GM12878 (cell line): Measurements from ENCODE around the gene CHFR. TPM values are rescaled to one million over a fixed set of nuclear protein-coding genes. Genes with fewer than 3 reads are reported as not detected.

Experiments used
- ATAC-seq: fragments of 200-7000 bp; cut with Tn5 transposase; 3 replicates; pipeline ENCODE4 v1.9.1; 2020; ENCODE audit warnings: mild to moderate bottlenecking, moderate library complexity
- BruUV-seq: library from RNA; stranded (reverse); fragments of 400-500 nt; replicated peaks from 2 replicates; lab custom pipeline; 2021; lab: Mats Ljungman, UMichigan
- CTCF ChIA-PET: fragments of 300-600 bp; sonication (Branson Sonifier 250); formaldehyde crosslinking; extraction: SDS; loops from one replicate; lab custom pipeline; 2021; ENCODE audit warnings: inconsistent platforms; lab: Yijun Ruan, JAX
- POLR2A ChIA-PET: fragments of 350-600 bp; formaldehyde crosslinking; extraction: SDS; loops from one replicate; lab custom pipeline; 2021; ENCODE audit warnings: inconsistent platforms; lab: Charles Lee
- RAD21 ChIA-PET: fragments of 300-600 bp; sonication (Branson Sonifier 250); formaldehyde crosslinking; loops from one replicate; lab custom pipeline; 2023; ENCODE audit warnings: antibody characterized with exemption; ENCODE audit not compliant: unreplicated experiment; lab: Charles Lee
- SMC1A ChIA-PET: fragments of 300-600 bp; sonication (Branson Sonifier 250); formaldehyde crosslinking; loops from one replicate; lab custom pipeline; 2023; ENCODE audit not compliant: unreplicated experiment, uncharacterized antibody; lab: Charles Lee
- DNase-seq: peaks from one replicate; pipeline ENCODE4 v3.0.0-alpha.2; 2011; ENCODE audit warnings: low read depth, low spot score
- FAIRE-seq: peaks from 3 replicates; lab custom pipeline; 2011; peaks lifted over from hg19 to GRCh38; lab: Jason Lieb, UNC
- H2AFZ ChIP-seq: 2 replicates; pipeline ENCODE4 v1.6.0; 2011; ENCODE audit warnings: low read depth, low read length, control low read depth; ENCODE audit not compliant: control insufficient read depth
- H3K27ac ChIP-seq: 2 replicates; pipeline ENCODE4 v1.5.1; 2011; ENCODE audit warnings: control low read depth; ENCODE audit not compliant: control insufficient read depth, insufficient read depth
- H3K27me3 ChIP-seq, 2 experiments: replicated peaks in 1 of 2; 2 replicates each; pipeline versions ENCODE4 v1.6.0 to v1.6.1; 2011; ENCODE audit warnings: low read length in 1 of 2; ENCODE audit not compliant: control insufficient read depth in 2 of 2, insufficient read depth in 2 of 2
- H3K36me3 ChIP-seq, 2 experiments: 2 replicates each; pipeline ENCODE4 v1.5.1; 2011; ENCODE audit warnings: low read length in 1 of 2; ENCODE audit not compliant: control insufficient read depth in 2 of 2, insufficient read depth in 2 of 2
- H3K4me1 ChIP-seq: 2 replicates; pipeline ENCODE4 v1.6.1; 2011; ENCODE audit warnings: mild to moderate bottlenecking, low read length, moderate library complexity, mixed read lengths; ENCODE audit not compliant: control insufficient read depth, insufficient read depth
- H3K4me2 ChIP-seq: 2 replicates; pipeline ENCODE4 v1.6.0; 2011; ENCODE audit warnings: control low read depth; ENCODE audit not compliant: control insufficient read depth, insufficient read depth
- H3K4me3 ChIP-seq: fragments of 200-600 bp; sonication (generic); 2 replicates; pipeline ENCODE4 v1.5.1; 2016
- H3K79me2 ChIP-seq: 2 replicates; pipeline ENCODE4 v1.6.0; 2011; ENCODE audit warnings: low read length; ENCODE audit not compliant: control insufficient read depth, insufficient read depth
- H3K9ac ChIP-seq: 2 replicates; pipeline ENCODE4 v1.8.0; 2011; ENCODE audit warnings: low read length, control low read depth, mixed read lengths; ENCODE audit not compliant: control insufficient read depth, insufficient read depth
- H3K9me3 ChIP-seq: replicated peaks from 3 replicates; pipeline ENCODE4 v1.5.1; 2011; ENCODE audit warnings: mild to moderate bottlenecking, low read length; ENCODE audit not compliant: control insufficient read depth, insufficient read depth
- H4K20me1 ChIP-seq: 2 replicates; pipeline ENCODE4 v1.6.0; 2011; ENCODE audit not compliant: control insufficient read depth, insufficient read depth
- CBX5 ChIP-seq: sonication (generic); IDR thresholded peaks from 2 replicates; pipeline ENCODE4 v1.6.1; 2016; ENCODE audit warnings: low read depth, moderate library complexity, mild to moderate bottlenecking, inconsistent platforms
- CHD4 ChIP-seq: fragments of 200-600 bp; sonication (generic); IDR thresholded peaks from 2 replicates; pipeline ENCODE4 v1.6.1; 2016; ENCODE audit warnings: mild to moderate bottlenecking
- CUX1 ChIP-seq: IDR thresholded peaks from 2 replicates; pipeline ENCODE4 v1.6.1; 2012; ENCODE audit warnings: improper control_type of control experiment, low read depth, low read length; ENCODE audit not compliant: insufficient replicate concordance
- DPF2 ChIP-seq: fragments of 450-650 bp; IDR thresholded peaks from 2 replicates; pipeline ENCODE4 v1.6.1; 2017; ENCODE audit warnings: mild to moderate bottlenecking
- HDAC6 ChIP-seq: fragments of 200-600 bp; sonication (generic); IDR thresholded peaks from one replicate; pipeline ENCODE4 v1.8.0; 2017; ENCODE audit warnings: antibody characterized with exemption; ENCODE audit not compliant: unreplicated experiment
- IKZF1 ChIP-seq: fragments of 450-650 bp; conservative IDR thresholded peaks from 2 replicates; pipeline ENCODE4 v1.6.1; 2017; ENCODE audit warnings: antibody characterized with exemption, mild to moderate bottlenecking
- IRF4 ChIP-seq: IDR thresholded peaks from 2 replicates; pipeline ENCODE4 v1.6.1; 2011; ENCODE audit warnings: low read depth, low read length
- KAT2A ChIP-seq: conservative IDR thresholded peaks from 2 replicates; pipeline ENCODE4 v1.6.1; 2011; ENCODE audit warnings: low read depth, low read length; ENCODE audit not compliant: control insufficient read depth
- RAD51 ChIP-seq: fragments of 450-650 bp; IDR thresholded peaks from 2 replicates; pipeline ENCODE4 v1.6.1; 2016; ENCODE audit warnings: moderate library complexity, mild to moderate bottlenecking, inconsistent platforms
- SIX5 ChIP-seq: IDR thresholded peaks from 2 replicates; pipeline ENCODE4 v1.6.1; 2011; ENCODE audit warnings: mild to moderate bottlenecking, low read depth, low read length, moderate library complexity; ENCODE audit not compliant: severe bottlenecking
- SMAD1 ChIP-seq: fragments of 450-650 bp; IDR thresholded peaks from 2 replicates; pipeline ENCODE4 v1.6.1; 2018; ENCODE audit warnings: mild to moderate bottlenecking, low read depth; ENCODE audit not compliant: partially characterized antibody
- SP1 ChIP-seq: IDR thresholded peaks from one replicate; pipeline ENCODE4 v1.6.1; 2011; ENCODE audit warnings: low read depth, low read length
- SREBF2 ChIP-seq: IDR thresholded peaks from 2 replicates; pipeline ENCODE4 v1.6.1; 2012; ENCODE audit warnings: mild to moderate bottlenecking, low read length
- TCF3 ChIP-seq: IDR thresholded peaks from 2 replicates; pipeline ENCODE4 v1.6.1; 2012; ENCODE audit warnings: low read depth, mild to moderate bottlenecking, low read length, borderline replicate concordance; ENCODE audit not compliant: insufficient read depth
- ZBTB33 ChIP-seq: fragments of 450-650 bp; IDR thresholded peaks from 2 replicates; pipeline ENCODE4 v1.6.1; 2017; ENCODE audit warnings: mild to moderate bottlenecking
- ZNF207 ChIP-seq: fragments of 450-650 bp; IDR thresholded peaks from 2 replicates; pipeline ENCODE4 v1.6.1; 2014; ENCODE audit warnings: antibody characterized with exemption, mild to moderate bottlenecking, borderline replicate concordance
- ZNF622 ChIP-seq: fragments of 450-650 bp; IDR thresholded peaks from 2 replicates; pipeline ENCODE4 v1.6.1; 2017; ENCODE audit warnings: mild to moderate bottlenecking, inconsistent platforms
- ZZZ3 ChIP-seq: IDR thresholded peaks from 2 replicates; pipeline ENCODE4 v1.6.1; 2011; ENCODE audit warnings: low read depth; ENCODE audit not compliant: control insufficient read depth, insufficient read length
- WGBS: methylation state at CpG from one replicate; pipeline ENCODE4 v1.1.6; 2016; ENCODE audit warnings: low lambda C conversion rate; ENCODE audit not compliant: insufficient replicate concordance, insufficient coverage; ENCODE audit errors: missing lambda C conversion rate; 5-methylcytosine and 5-hydroxymethylcytosine counted together
- in situ Hi-C: fragments of 300-500 bp; cut with MboI; formaldehyde crosslinking; loops from 9 replicates; pipeline ENCODE4 v1.14.3; 2018; ENCODE audit warnings: mixed read lengths
- intact Hi-C: fragments of 100-400 bp; cut with micrococcal nuclease; formaldehyde crosslinking; loops from one replicate; pipeline ENCODE4 v1.14.2; 2022; ENCODE audit not compliant: unreplicated experiment
- polyA plus RNA-seq, 11 experiments: library from polyadenylated mRNA; depleted of rRNA in 4 of 11; unstranded in 6 of 11; stranded (reverse) in 5 of 11; fragments of >200 nt; fragmentation: Nextera tagmentation in 4 of 11; fragmentation: Illumina TruSeq in 1 of 11; extraction: Ambion mirVana in 4 of 11; extraction: Trizol in 1 of 11; gene quantifications; 1 replicate in 1 of 11; 2 replicates in 10 of 11; pipeline versions ENCODE4 v1.2.1 to v1.2.3, GENCODE V29; 2011 to 2016; ENCODE audit warnings: inconsistent platforms in 2 of 11, missing spikeins in 2 of 11, low read depth in 1 of 11
- total RNA-seq, 4 experiments: library from RNA; depleted of rRNA in 3 of 4; stranded (reverse); fragments of >200 nt in 3 of 4; fragmentation: Illumina TruSeq in 1 of 4; extraction: Trizol in 1 of 4; gene quantifications; 2 replicates each; pipeline versions ENCODE4 v1.2.1 to v1.2.3, GENCODE V29; 2013 to 2021
- TF ChIP-seq, protein P1 (sequence below): fragments of 150-350 bp; IDR thresholded peaks from 2 replicates; pipeline ENCODE4 v1.6.1; 2014; ENCODE audit warnings: mild to moderate bottlenecking, low read depth, low read length

The CHFR gene
- total and polyA plus RNA-seq, 10 of the 15 experiments (the other 5 are each of a cell fraction or from before 2014, with no cell fraction given) = 1.1 to 49.4 (median 34.4) TPM

DNA sequence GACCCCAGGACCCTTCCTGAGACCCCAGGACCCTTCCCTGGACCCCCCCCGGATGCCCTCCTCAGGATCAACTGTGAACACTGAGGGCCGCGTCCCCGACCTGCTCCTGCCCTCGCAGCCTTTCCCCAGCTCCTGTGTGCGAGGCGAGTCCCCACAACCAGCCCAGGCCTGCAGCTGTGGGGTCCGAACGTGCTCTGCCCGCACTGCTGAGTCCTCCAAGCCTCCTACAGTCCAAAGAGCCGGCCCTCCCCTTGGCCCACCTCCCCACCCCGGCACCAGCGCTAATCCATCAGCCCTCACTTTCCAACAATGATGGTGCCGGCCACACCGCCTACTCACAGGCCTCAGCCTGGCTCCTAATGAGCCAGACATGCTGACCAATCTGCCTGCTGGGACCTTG, 99.5 kb downstream of the CHFR start:
- in situ Hi-C loops = no loop called here
- CTCF ChIA-PET = no interaction called here
- no peaks in the 10 kb centered on the region for H4K20me1 ChIP-seq
- POLR2A ChIA-PET = no interaction called here
- 91% methylated on average over 11 of the region's 15 CpGs for WGBS
- DNase-seq (no peak), FAIRE-seq (no peak), ATAC-seq (no peak)
- intact Hi-C loops = no loop called here
- no peaks in the 10 kb centered on the region for H3K27me3 ChIP-seq
- no TSS peak for BruUV-seq
- H3K4me3 ChIP-seq = no peak overlapping the region
- SMC1A ChIA-PET = no interaction called here
- no peak overlapping the region for H3K9ac ChIP-seq
- H3K27ac ChIP-seq = no peak overlapping the region
- no peaks in the 10 kb centered on the region for H3K79me2 ChIP-seq
- H2AFZ ChIP-seq = no peak overlapping the region
- RAD21 ChIA-PET = no interaction called here
- H3K4me1 ChIP-seq = no peaks in the 10 kb centered on the region
- peaks cover 25 to 40% of the 10 kb centered on the region in 2 experiments for H3K36me3 ChIP-seq
- no peak overlapping the region for H3K4me2 ChIP-seq
- H3K9me3 ChIP-seq = no peaks in the 10 kb centered on the region; the same call in 2 of the 3 replicates
- TF ChIP-seq IKZF1 (no peak), CHD4 (no peak), SIX5 (no peak), ZNF207 (no peak), IRF4 (no peak), KAT2A (no peak), ZZZ3 (no peak), SREBF2 (no peak), CBX5 (no peak), SMAD1 (no peak), ZNF622 (no peak), DPF2 (no peak), HDAC6 (no peak), CUX1 (no peak), RAD51 (no peak), TCF3 (no peak), ZBTB33 (no peak), SP1 (no peak)
- TF ChIP-seq, protein P1, sequence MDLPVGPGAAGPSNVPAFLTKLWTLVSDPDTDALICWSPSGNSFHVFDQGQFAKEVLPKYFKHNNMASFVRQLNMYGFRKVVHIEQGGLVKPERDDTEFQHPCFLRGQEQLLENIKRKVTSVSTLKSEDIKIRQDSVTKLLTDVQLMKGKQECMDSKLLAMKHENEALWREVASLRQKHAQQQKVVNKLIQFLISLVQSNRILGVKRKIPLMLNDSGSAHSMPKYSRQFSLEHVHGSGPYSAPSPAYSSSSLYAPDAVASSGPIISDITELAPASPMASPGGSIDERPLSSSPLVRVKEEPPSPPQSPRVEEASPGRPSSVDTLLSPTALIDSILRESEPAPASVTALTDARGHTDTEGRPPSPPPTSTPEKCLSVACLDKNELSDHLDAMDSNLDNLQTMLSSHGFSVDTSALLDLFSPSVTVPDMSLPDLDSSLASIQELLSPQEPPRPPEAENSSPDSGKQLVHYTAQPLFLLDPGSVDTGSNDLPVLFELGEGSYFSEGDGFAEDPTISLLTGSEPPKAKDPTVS = no peak
